Measurements from ENCODE around the gene PRPS1L1. TPM values are rescaled to one million over a fixed set of nuclear protein-coding genes. Genes with fewer than 3 reads are reported as not detected.

PRPS1L1 gene
- total and polyA plus RNA-seq, 2 experiments from 2014 or later: not detected

GRCh38 chr7:18020138-18020715 is 7.4 kb downstream of the PRPS1L1 start:
- H4K20me1 ChIP-seq (replicated peaks; ENCODE audit: insufficient read depth): no peaks in the 10 kb centered on the region
- Mint-ChIP-seq H3K4me3 (no peak overlapping the region), H3K36me3 (ENCODE audit: low read depth) (no peaks in the 10 kb centered on the region), H3K4me1 (peaks cover 6% of the 10 kb centered on the region), H3K9me3 (no peaks in the 10 kb centered on the region), H3K27ac (no peak overlapping the region), H3K27me3 (ENCODE audit: insufficient read depth, low read depth, poor library complexity) (no peaks in the 10 kb centered on the region)
- peaks cover 9% of the 10 kb centered on the region; the same call in 1 of the 2 replicates for H3K4me1 ChIP-seq (ENCODE audit: insufficient read depth)
- H3F3A ChIP-seq (replicated peaks; ENCODE audit: low read depth): no peaks in the 10 kb centered on the region
- ATAC-seq: no peak
- 0 out of 2 replicates have a peak overlapping the region, but pooled peaks have one; percentile 2 for H2AFZ ChIP-seq
- H3K4me3 ChIP-seq: no peak overlapping the region
- H3K9me2 ChIP-seq (ENCODE audit: insufficient read depth): no peaks in the 10 kb centered on the region
- no peak overlapping the region for H3K27ac ChIP-seq (ENCODE audit: low read depth)
- H3K36me3 ChIP-seq (ENCODE audit: insufficient read depth): no peaks in the 10 kb centered on the region
- H3K4me2 ChIP-seq: no peak overlapping the region
- no peaks in the 10 kb centered on the region for H3K79me2 ChIP-seq (replicated peaks; ENCODE audit: insufficient read depth)
- no peaks in the 10 kb centered on the region for H3K27me3 ChIP-seq (ENCODE audit: insufficient read depth)
- TF ChIP-seq JUNB (IDR thresholded peaks at IDR 0.05; ENCODE audit: unreplicated experiment) (no peak), EZH2 (IDR thresholded peaks at IDR 0.05; ENCODE audit: low read depth, unreplicated experiment) (no peak), EZH2phosphoT487 (IDR thresholded peaks at IDR 0.05; ENCODE audit: unreplicated experiment) (no peak), ZNF114 (CRISPR knock-in tag; IDR thresholded peaks at IDR 0.05) (no peak), NANOG (IDR thresholded peaks at IDR 0.05; ENCODE audit: borderline replicate concordance) (no peak), STAT1 (IDR thresholded peaks at IDR 0.05; ENCODE audit: unreplicated experiment) (no peak), CTCF (conservative IDR thresholded peaks at IDR 0.05; ENCODE audit: low read depth in 2 of 2) (no peak), CREB1 (CRISPR knock-in tag; IDR thresholded peaks at IDR 0.05; ENCODE audit: low read depth) (no peak), POLR2AphosphoS5 (IDR thresholded peaks at IDR 0.05; ENCODE audit: low read depth) (no peak), ETS1 (IDR thresholded peaks at IDR 0.05) (no peak)
- TF ChIP-seq, protein P1, sequence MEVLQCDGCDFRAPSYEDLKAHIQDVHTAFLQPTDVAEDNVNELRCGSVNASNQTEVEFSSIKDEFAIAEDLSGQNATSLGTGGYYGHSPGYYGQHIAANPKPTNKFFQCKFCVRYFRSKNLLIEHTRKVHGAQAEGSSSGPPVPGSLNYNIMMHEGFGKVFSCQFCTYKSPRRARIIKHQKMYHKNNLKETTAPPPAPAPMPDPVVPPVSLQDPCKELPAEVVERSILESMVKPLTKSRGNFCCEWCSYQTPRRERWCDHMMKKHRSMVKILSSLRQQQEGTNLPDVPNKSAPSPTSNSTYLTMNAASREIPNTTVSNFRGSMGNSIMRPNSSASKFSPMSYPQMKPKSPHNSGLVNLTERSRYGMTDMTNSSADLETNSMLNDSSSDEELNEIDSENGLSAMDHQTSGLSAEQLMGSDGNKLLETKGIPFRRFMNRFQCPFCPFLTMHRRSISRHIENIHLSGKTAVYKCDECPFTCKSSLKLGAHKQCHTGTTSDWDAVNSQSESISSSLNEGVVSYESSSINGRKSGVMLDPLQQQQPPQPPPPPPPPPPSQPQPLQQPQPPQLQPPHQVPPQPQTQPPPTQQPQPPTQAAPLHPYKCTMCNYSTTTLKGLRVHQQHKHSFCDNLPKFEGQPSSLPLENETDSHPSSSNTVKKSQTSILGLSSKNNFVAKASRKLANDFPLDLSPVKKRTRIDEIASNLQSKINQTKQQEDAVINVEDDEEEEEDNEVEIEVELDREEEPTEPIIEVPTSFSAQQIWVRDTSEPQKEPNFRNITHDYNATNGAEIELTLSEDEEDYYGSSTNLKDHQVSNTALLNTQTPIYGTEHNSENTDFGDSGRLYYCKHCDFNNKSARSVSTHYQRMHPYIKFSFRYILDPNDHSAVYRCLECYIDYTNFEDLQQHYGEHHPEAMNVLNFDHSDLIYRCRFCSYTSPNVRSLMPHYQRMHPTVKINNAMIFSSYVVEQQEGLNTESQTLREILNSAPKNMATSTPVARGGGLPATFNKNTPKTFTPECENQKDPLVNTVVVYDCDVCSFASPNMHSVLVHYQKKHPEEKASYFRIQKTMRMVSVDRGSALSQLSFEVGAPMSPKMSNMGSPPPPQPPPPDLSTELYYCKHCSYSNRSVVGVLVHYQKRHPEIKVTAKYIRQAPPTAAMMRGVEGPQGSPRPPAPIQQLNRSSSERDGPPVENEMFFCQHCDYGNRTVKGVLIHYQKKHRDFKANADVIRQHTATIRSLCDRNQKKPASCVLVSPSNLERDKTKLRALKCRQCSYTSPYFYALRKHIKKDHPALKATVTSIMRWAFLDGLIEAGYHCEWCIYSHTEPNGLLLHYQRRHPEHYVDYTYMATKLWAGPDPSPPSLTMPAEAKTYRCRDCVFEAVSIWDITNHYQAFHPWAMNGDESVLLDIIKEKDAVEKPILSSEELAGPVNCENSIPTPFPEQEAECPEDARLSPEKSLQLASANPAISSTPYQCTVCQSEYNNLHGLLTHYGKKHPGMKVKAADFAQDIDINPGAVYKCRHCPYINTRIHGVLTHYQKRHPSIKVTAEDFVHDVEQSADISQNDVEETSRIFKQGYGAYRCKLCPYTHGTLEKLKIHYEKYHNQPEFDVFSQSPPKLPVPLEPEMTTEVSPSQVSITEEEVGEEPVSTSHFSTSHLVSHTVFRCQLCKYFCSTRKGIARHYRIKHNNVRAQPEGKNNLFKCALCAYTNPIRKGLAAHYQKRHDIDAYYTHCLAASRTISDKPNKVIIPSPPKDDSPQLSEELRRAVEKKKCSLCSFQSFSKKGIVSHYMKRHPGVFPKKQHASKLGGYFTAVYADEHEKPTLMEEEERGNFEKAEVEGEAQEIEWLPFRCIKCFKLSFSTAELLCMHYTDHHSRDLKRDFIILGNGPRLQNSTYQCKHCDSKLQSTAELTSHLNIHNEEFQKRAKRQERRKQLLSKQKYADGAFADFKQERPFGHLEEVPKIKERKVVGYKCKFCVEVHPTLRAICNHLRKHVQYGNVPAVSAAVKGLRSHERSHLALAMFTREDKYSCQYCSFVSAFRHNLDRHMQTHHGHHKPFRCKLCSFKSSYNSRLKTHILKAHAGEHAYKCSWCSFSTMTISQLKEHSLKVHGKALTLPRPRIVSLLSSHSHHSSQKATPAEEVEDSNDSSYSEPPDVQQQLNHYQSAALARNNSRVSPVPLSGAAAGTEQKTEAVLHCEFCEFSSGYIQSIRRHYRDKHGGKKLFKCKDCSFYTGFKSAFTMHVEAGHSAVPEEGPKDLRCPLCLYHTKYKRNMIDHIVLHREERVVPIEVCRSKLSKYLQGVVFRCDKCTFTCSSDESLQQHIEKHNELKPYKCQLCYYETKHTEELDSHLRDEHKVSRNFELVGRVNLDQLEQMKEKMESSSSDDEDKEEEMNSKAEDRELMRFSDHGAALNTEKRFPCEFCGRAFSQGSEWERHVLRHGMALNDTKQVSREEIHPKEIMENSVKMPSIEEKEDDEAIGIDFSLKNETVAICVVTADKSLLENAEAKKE (CRISPR knock-in tag; IDR thresholded peaks at IDR 0.05): no peak
- TF ChIP-seq, protein P2, sequence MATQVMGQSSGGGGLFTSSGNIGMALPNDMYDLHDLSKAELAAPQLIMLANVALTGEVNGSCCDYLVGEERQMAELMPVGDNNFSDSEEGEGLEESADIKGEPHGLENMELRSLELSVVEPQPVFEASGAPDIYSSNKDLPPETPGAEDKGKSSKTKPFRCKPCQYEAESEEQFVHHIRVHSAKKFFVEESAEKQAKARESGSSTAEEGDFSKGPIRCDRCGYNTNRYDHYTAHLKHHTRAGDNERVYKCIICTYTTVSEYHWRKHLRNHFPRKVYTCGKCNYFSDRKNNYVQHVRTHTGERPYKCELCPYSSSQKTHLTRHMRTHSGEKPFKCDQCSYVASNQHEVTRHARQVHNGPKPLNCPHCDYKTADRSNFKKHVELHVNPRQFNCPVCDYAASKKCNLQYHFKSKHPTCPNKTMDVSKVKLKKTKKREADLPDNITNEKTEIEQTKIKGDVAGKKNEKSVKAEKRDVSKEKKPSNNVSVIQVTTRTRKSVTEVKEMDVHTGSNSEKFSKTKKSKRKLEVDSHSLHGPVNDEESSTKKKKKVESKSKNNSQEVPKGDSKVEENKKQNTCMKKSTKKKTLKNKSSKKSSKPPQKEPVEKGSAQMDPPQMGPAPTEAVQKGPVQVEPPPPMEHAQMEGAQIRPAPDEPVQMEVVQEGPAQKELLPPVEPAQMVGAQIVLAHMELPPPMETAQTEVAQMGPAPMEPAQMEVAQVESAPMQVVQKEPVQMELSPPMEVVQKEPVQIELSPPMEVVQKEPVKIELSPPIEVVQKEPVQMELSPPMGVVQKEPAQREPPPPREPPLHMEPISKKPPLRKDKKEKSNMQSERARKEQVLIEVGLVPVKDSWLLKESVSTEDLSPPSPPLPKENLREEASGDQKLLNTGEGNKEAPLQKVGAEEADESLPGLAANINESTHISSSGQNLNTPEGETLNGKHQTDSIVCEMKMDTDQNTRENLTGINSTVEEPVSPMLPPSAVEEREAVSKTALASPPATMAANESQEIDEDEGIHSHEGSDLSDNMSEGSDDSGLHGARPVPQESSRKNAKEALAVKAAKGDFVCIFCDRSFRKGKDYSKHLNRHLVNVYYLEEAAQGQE (IDR thresholded peaks at IDR 0.05; ENCODE audit: unreplicated experiment): no peak
- peak; percentile 37 for DNase-seq (ENCODE audit: low spot score)
